Measurements from ENCODE around the gene DIP2A.
"Not testable (repeated sequence)": the region's sequence is repeated elsewhere in the genome, so short reads cannot be mapped to it uniquely, and the experiment has no call there.

The DIP2A gene

DNA sequence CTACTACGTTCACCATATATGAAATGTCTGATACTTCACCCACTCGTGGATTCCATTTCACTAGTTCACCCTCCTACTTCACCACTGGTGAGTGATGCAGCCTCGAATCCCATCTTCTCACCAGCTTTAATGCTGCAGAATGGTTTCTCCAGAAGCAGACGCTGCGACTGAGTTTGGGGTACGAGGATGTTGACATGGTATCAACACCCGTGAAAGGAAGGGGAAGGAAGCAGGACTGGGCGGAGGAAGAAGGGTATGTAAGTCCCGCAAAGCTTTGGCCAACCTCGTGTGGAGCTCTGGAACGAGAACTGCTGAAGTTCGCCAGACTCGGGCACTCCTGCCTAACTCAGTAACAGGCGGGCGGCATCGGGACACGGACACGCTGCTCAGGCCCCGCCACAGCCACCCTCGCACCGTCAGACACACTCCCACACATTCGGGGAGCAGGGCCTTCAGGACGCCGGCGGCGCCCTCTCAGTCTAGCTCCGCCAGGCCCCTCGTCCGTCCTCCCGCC is 833 bp upstream of the DIP2A start:
- TF ChIP-seq, protein P1, sequence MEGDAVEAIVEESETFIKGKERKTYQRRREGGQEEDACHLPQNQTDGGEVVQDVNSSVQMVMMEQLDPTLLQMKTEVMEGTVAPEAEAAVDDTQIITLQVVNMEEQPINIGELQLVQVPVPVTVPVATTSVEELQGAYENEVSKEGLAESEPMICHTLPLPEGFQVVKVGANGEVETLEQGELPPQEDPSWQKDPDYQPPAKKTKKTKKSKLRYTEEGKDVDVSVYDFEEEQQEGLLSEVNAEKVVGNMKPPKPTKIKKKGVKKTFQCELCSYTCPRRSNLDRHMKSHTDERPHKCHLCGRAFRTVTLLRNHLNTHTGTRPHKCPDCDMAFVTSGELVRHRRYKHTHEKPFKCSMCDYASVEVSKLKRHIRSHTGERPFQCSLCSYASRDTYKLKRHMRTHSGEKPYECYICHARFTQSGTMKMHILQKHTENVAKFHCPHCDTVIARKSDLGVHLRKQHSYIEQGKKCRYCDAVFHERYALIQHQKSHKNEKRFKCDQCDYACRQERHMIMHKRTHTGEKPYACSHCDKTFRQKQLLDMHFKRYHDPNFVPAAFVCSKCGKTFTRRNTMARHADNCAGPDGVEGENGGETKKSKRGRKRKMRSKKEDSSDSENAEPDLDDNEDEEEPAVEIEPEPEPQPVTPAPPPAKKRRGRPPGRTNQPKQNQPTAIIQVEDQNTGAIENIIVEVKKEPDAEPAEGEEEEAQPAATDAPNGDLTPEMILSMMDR (conservative IDR thresholded peaks at IDR 0.05; ENCODE audit: low read depth, low read length), result no peak
- DNase-seq (ENCODE audit: low read depth), result no peak
- H3K4me3 ChIP-seq (ENCODE audit: low read length), result peak overlapping the region; percentile 78

DNA sequence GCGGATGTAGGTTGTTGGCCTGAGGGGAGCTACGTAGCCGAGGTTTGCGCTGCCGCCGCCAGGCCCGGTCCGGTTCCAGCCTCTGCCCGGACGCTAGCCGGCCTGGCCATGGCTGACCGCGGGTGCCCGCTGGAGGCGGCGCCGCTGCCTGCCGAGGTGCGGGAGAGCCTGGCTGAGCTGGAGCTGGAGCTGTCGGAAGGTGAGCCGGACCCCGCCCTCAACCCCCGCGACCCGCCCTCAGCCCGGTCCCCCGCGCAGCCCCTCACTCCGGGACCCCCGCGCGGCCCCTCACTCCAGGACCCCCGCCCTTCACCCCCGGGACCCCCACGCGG is 299 bp downstream of the DIP2A start:
- H3K4me3 ChIP-seq (ENCODE audit: low read length), result peak overlapping the region; percentile 57
- TF ChIP-seq, protein P1 (conservative IDR thresholded peaks at IDR 0.05; ENCODE audit: low read depth, low read length), result no peak
- DNase-seq (ENCODE audit: low read depth), result no peak

DNA sequence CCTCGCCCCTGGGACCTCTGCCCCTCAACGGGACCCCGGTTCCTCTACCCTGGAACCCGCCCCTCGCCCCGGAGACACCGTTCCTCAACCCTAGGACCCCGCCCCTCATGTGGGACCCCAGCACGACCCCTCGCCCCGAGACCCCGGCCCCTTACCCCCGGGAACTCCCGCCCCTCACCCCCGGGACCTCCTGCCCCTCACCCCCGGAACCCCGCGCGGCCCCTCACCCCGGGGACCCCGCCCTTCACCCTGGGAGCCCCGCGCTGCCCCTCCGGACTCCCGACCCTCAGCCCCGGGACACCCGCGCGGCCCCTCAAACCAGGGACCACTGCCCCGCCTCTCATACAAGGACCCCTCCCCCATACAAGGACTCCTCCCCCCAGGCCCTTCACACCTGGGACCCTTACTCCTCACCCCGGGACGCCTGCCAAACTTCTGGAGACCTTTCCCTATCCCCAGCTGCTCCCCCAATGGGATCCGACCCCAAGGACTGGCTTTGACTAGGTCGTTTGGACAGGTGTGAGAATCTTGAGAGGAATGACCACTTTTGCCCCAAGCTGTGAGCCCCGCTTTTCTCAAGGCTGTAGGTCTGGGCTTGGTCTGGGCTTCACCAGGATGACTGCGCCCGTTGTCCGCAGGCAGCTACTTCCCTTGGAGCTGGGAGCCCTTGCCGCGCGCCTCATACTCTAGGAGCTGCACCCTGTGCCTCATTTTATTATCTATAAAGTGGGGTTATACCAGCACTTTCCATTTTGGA is 843 bp downstream of the DIP2A start:
- peak overlapping the region; percentile 57 for H3K4me3 ChIP-seq (ENCODE audit: low read length)
- TF ChIP-seq, protein P1 (conservative IDR thresholded peaks at IDR 0.05; ENCODE audit: low read depth, low read length), result no peak
- no peak for DNase-seq (ENCODE audit: low read depth)

DNA sequence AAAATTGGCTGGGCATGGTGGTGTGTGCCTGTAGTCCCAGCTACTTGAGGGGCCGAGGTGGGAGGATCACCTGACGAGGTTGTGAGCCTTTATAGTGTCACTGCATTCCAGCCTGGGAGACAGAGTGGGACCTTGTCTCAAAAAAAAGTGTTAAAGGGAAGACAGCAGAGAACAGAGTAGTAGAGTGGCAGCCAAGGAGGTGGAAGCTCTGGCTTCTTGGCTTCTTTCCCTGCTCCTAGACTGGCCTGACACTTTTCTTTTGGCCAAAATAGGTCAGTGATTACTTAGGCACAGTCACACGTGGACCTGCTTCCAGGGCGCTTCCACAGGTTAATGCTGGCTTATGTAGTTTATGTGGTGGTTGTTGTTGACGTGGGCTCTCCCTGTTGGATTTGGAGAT is 3.2 kb downstream of the DIP2A start:
- DNase-seq (ENCODE audit: low read depth), result no peak
- TF ChIP-seq, protein P1 (conservative IDR thresholded peaks at IDR 0.05; ENCODE audit: low read depth, low read length), result no peak
- no peak overlapping the region for H3K4me3 ChIP-seq (ENCODE audit: low read length)

DNA sequence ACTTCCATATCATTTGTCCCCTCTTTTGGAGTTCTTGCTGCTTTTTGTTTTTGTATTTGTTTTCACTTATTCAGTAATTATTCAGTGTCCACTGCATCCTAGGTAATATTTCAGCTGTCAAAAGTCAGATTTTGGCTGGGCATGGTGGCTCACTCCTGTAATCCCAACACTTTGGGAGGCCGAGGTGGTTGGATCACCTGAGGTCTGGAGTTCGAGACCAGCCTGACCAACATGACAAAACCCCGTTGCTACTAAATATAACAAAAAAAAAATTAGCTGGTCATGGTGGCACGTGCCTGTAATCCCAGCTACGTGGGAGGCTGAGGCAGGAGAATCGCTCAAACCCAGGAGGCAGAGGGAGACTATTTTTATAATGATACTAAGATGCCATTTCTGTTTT is 6.5 kb downstream of the DIP2A start:
- DNase-seq (ENCODE audit: low read depth); H3K4me3 ChIP-seq (ENCODE audit: low read length): not testable (repeated sequence)

DNA sequence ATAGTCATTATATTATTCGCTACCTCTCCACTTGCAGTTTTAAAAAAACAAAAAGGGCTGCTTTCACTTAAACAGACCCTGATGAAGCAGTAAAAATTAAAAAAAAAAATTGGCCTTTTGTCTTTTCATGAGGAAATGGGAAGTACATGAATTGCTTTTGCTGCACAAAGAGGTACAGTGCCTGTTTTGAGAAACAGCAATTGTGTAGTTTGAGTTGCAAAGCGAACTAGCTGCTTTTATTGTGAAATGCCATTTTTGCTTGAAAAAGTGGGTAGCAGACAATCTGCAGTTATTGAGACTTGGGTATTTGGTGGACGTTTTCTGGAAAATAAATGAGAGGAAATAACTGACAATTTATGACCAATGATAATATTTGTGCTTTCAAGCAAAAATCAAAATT is 7.0 kb downstream of the DIP2A start:
- DNase-seq (ENCODE audit: low read depth), result no peak
- no peak overlapping the region for H3K4me3 ChIP-seq (ENCODE audit: low read length)
- TF ChIP-seq, protein P1 (conservative IDR thresholded peaks at IDR 0.05; ENCODE audit: low read depth, low read length), result no peak

DNA sequence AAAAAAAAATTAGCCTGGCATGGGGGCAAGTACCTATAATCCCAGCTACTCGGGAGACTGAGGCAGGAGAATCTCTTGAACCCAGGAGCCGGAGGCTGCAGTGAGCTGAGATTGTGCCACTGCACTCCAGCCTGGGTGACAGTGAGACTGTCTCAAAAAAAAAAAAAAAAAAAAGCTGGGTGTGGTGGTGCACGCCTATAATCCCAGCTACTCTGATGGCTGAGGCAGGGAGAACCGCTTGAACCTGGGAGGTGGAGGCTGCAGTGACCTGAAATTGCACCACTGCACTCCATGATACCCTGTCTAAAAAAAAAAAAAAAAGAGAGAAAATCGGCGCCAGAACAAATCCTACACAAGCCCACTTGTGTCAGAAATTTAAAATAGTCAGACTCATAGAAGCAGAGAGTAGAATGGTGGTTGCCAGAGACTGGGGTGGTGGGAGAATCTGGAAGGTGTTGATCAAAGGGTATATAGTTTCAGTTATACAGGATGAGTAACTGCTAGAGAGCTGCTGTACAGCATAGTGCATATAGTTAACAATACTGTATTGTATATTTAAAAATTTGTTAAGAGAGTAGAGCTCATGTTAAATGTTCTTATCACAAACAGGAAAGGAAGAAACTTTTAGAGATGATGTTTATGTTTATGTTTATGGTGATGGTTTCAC is 9.6 kb downstream of the DIP2A start:
- no peak overlapping the region for H3K4me3 ChIP-seq (ENCODE audit: low read length)
- TF ChIP-seq, protein P1 (conservative IDR thresholded peaks at IDR 0.05; ENCODE audit: low read depth, low read length), result no peak
- no peak for DNase-seq (ENCODE audit: low read depth)

Measured in retinal pigment epithelial cell (primary cell).